SK-N-MC (cell line): ENCODE data around the gene HLCS.
A peak's percentile ranks its signal among the peaks of the same experiment; 100 is the strongest.

Experiments used
- DNase-seq: peaks from one replicate; pipeline ENCODE4 v3.0.0-alpha.2; 2011; ENCODE audit warnings: low read depth, low spot score
- H3K27ac ChIP-seq: fragments of 200-600 bp; sonication (generic); 2 replicates; pipeline ENCODE4 v1.5.1; 2016; ENCODE audit warnings: mixed run types
- H3K36me3 ChIP-seq: fragments of 200-600 bp; sonication (generic); 2 replicates; pipeline ENCODE4 v1.6.1; 2017; ENCODE audit warnings: antibody characterized with exemption, low read length, mixed read lengths; ENCODE audit not compliant: insufficient read depth
- H3K4me3 ChIP-seq: fragments of 200-600 bp; sonication (generic); 2 replicates; pipeline ENCODE4 v1.5.1; 2016
- H3K9ac ChIP-seq: fragments of 200-600 bp; sonication (generic); 2 replicates; pipeline ENCODE4 v1.8.0; 2017; ENCODE audit warnings: mixed run types, mixed read lengths; ENCODE audit not compliant: insufficient read length
- H3K9me3 ChIP-seq: fragments of 200-600 bp; sonication (generic); 2 replicates; pipeline ENCODE4 v1.6.1; 2017; ENCODE audit warnings: low read depth, mild to moderate bottlenecking, antibody characterized with exemption, low read length, moderate library complexity, mixed read lengths
- EZH2 ChIP-seq: fragments of 200-600 bp; sonication (generic); IDR thresholded peaks from one replicate; pipeline ENCODE4 v1.6.1; 2017; ENCODE audit warnings: antibody characterized with exemption
- FOXP2 ChIP-seq: optimal IDR thresholded peaks from 2 replicates; pipeline ENCODE3; 2011; ENCODE audit warnings: mild to moderate bottlenecking, moderate library complexity; ENCODE audit not compliant: insufficient read depth; ENCODE audit errors: extremely low read length, control extremely low read depth
- POLR2AphosphoS5 ChIP-seq: IDR thresholded peaks from 2 replicates; pipeline ENCODE4 v1.6.1; 2012; ENCODE audit warnings: mild to moderate bottlenecking, low read depth, low read length, borderline replicate concordance

HLCS gene

GRCh38 chr21:36718951-36719501 lies 247.4 kb downstream of the HLCS start:
- H3K27ac ChIP-seq, result no peak overlapping the region
- no peak for DNase-seq
- no peak overlapping the region for H3K4me3 ChIP-seq
- H3K36me3 ChIP-seq, result no peaks in the 10 kb centered on the region
- no peak for TF ChIP-seq EZH2
- no peaks in the 10 kb centered on the region for H3K9me3 ChIP-seq
- no peak overlapping the region for H3K9ac ChIP-seq

- no peak for TF ChIP-seq FOXP2
- Histone ChIP-seq H3K9me3 (no peaks in the 10 kb centered on the region), H3K36me3 (no peaks in the 10 kb centered on the region), H3K27ac (no peak overlapping the region), H3K4me3 (no peak overlapping the region), H3K9ac (no peak overlapping the region)
- no peak for DNase-seq
Measured at GRCh38 chr21:36717976-36718375, 248.5 kb downstream of the HLCS start.

- Histone ChIP-seq H3K9ac (no peak overlapping the region), H3K9me3 (no peaks in the 10 kb centered on the region), H3K4me3 (0 out of 2 replicates have a peak overlapping the region, but pooled peaks have one; percentile 29), H3K36me3 (no peaks in the 10 kb centered on the region), H3K27ac (no peak overlapping the region)
- no peak for DNase-seq
- TF ChIP-seq EZH2, result no peak
- TF ChIP-seq FOXP2, result no peak
- TF ChIP-seq POLR2AphosphoS5, result no peak
Measured at GRCh38 chr21:36716836-36717235, 249.6 kb downstream of the HLCS start.

- no peak overlapping the region for H3K27ac ChIP-seq
- H3K9me3 ChIP-seq, result no peaks in the 10 kb centered on the region
- TF ChIP-seq EZH2 (no peak), FOXP2 (no peak), POLR2AphosphoS5 (no peak)
- H3K36me3 ChIP-seq, result no peaks in the 10 kb centered on the region
- DNase-seq, result no peak
- no peak overlapping the region for H3K9ac ChIP-seq
- H3K4me3 ChIP-seq, result no peak overlapping the region
Measured at GRCh38 chr21:36716387-36716786, 250.1 kb downstream of the HLCS start.

GRCh38 chr21:36713746-36714145 lies 252.7 kb downstream of the HLCS start:
- Histone ChIP-seq H3K27ac (no peak overlapping the region), H3K9me3 (no peaks in the 10 kb centered on the region), H3K4me3 (no peak overlapping the region), H3K36me3 (no peaks in the 10 kb centered on the region), H3K9ac (no peak overlapping the region)
- TF ChIP-seq EZH2 (no peak), FOXP2 (no peak), POLR2AphosphoS5 (no peak)
- no peak for DNase-seq

- TF ChIP-seq POLR2AphosphoS5 (no peak), FOXP2 (no peak), EZH2 (no peak)
- H3K4me3 ChIP-seq, result no peak overlapping the region
- no peak overlapping the region for H3K9ac ChIP-seq
- H3K27ac ChIP-seq, result no peak overlapping the region
- no peak for DNase-seq
- no peaks in the 10 kb centered on the region for H3K9me3 ChIP-seq
- H3K36me3 ChIP-seq, result no peaks in the 10 kb centered on the region
Measured at GRCh38 chr21:36710729-36711048, 255.8 kb downstream of the HLCS start.

GRCh38 chr21:36709868-36710728 lies 256.4 kb downstream of the HLCS start:
- H3K9me3 ChIP-seq, result no peaks in the 10 kb centered on the region
- no peaks in the 10 kb centered on the region for H3K36me3 ChIP-seq
- no peak overlapping the region for H3K4me3 ChIP-seq
- no peak for DNase-seq
- TF ChIP-seq POLR2AphosphoS5, result no peak
- no peak for TF ChIP-seq EZH2
- TF ChIP-seq FOXP2, result no peak
- no peak overlapping the region for H3K9ac ChIP-seq
- no peak overlapping the region for H3K27ac ChIP-seq

- TF ChIP-seq EZH2, result no peak
- TF ChIP-seq POLR2AphosphoS5, result no peak
- TF ChIP-seq FOXP2, result no peak
- Histone ChIP-seq H3K36me3 (no peaks in the 10 kb centered on the region), H3K27ac (no peak overlapping the region), H3K4me3 (no peak overlapping the region), H3K9ac (no peak overlapping the region), H3K9me3 (no peaks in the 10 kb centered on the region)
- no peak for DNase-seq
Measured at GRCh38 chr21:36709030-36709867, 257.2 kb downstream of the HLCS start.
